Activated naive CD4-positive, alpha-beta T cell treated with anti-CD3 and anti-CD28 coated beads, Interleukin-2, amount 50 U/mL, for 72 hours (primary cell): ENCODE data around the gene MYZAP. TPM values are rescaled to one million over a fixed set of nuclear protein-coding genes. Genes with fewer than 3 reads are reported as not detected.

Source experiments
- ATAC-seq, 2 donors: fragments of 150-1000 bp; cut with Tn5 transposase; 2 replicates each; pipeline ENCODE4 v1.10.0; 2021; ENCODE audit warnings: mild to moderate bottlenecking in 2 of 2, moderate library complexity in 2 of 2
- DNase-seq, 2 donors: peaks; one replicate each; pipeline ENCODE4 v3.0.0; 2021 to 2022; ENCODE audit warnings: low spot score in 2 of 2
- H3K27ac Mint-ChIP-seq, 2 donors: one replicate each; pipeline ENCODE4 v1.8.0; 2022; ENCODE audit warnings: mild to moderate bottlenecking in 2 of 2, mixed read lengths in 2 of 2
- H3K36me3 Mint-ChIP-seq, 2 donors: one replicate each; pipeline ENCODE4 v1.8.0; 2022; ENCODE audit warnings: mixed read lengths in 2 of 2
- H3K9me3 Mint-ChIP-seq, 2 donors: one replicate each; pipeline ENCODE4 v1.8.0; 2022; ENCODE audit warnings: mixed read lengths in 2 of 2
- total RNA-seq, 2 donors: library from RNA; stranded (reverse); gene quantifications; one replicate each; pipeline ENCODE4 v1.2.3, GENCODE V29; 2022

Gene MYZAP
- total RNA-seq, 2 donors from 2014 or later: 0.20 TPM; not detected in 1

GRCh38 chr15:57685306-57686095, 93.8 kb downstream of the MYZAP start:
- H3K27ac Mint-ChIP-seq: no peak overlapping the region
- no peaks in the 10 kb centered on the region for H3K36me3 Mint-ChIP-seq
- ATAC-seq: no peak
- no peak for DNase-seq
- H3K9me3 Mint-ChIP-seq: no peaks in the 10 kb centered on the region

DNA sequence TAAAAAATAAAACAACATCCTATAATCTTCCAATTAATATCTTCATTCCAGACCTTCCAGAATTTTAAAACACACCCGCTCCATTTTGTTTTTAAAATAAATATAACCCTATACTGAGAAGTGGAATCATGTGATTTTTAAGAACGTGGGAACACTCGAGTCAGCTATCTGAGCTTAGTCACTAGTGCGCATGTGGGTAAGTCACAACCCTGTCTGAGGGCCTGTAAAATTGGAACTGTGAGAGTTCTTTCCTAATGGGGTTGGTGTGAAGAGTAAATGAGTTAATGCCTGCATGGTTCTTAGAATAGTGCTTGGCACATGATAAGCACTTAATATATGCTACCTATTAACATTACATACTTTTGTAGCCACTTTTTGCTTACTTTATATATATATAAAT, 95.0 kb downstream of the MYZAP start:
- Mint-ChIP-seq H3K27ac (no peak overlapping the region), H3K9me3 (no peaks in the 10 kb centered on the region), H3K36me3 (no peaks in the 10 kb centered on the region)
- no peak for DNase-seq
- ATAC-seq: no peak

- no peak for ATAC-seq
- Mint-ChIP-seq H3K9me3 (no peaks in the 10 kb centered on the region), H3K36me3 (no peaks in the 10 kb centered on the region), H3K27ac (no peak overlapping the region)
- no peak for DNase-seq
Measured at GRCh38 chr15:57690341-57690966, 98.8 kb downstream of the MYZAP start.

GRCh38 chr15:57691082-57691481, 99.4 kb downstream of the MYZAP start:
- H3K27ac Mint-ChIP-seq: no peak overlapping the region
- DNase-seq: no peak
- H3K9me3 Mint-ChIP-seq: no peaks in the 10 kb centered on the region
- ATAC-seq: no peak
- H3K36me3 Mint-ChIP-seq: no peaks in the 10 kb centered on the region

DNA sequence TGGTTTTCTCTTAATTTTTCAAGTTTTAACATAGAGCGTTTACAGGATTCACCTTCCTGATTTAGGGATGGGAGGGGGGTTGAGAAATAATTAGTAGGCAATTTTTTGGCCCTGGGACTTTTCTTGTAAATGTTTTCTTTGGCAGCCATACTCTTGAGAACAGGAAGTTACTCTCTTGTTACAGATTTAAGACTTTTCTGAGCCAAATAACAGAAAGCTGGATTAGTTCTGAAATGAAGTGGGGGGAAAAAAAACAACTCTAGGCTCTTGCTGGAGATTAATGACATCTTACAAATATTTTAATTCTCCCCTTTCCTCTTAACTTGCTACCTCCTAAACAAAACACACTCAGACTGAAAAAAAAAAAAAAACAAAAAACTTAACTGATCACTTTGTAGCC, 101.0 kb downstream of the MYZAP start:
- H3K27ac Mint-ChIP-seq: no peak overlapping the region
- no peaks in the 10 kb centered on the region for H3K9me3 Mint-ChIP-seq
- no peaks in the 10 kb centered on the region for H3K36me3 Mint-ChIP-seq
- no peak for DNase-seq
- no peak for ATAC-seq

GRCh38 chr15:57694279-57694678, 102.6 kb downstream of the MYZAP start:
- Mint-ChIP-seq H3K9me3 (no peaks in the 10 kb centered on the region), H3K27ac (no peak overlapping the region), H3K36me3 (no peaks in the 10 kb centered on the region)
- DNase-seq (no peak), ATAC-seq (no peak)

DNA sequence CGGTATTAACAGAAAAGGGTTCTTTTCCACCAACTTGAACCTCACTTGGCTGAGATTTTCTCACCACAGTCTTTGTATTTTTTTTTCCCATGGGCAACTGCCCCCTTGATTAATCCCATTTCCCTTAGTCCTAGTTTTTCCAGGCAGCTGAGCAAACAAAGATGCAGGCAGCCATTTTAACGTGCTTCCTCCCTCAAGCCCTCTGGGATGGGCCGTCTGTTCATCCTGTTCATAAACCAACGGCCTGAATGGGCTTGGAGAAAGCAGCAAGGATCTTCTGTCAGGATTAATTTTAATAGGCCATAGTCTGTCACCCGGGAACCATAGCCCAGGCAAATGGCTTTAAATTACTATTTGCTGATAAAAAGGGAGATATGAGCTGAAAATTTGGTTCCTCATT, 104.4 kb downstream of the MYZAP start:
- no peak for ATAC-seq
- Mint-ChIP-seq H3K27ac (no peak overlapping the region), H3K36me3 (no peaks in the 10 kb centered on the region), H3K9me3 (no peaks in the 10 kb centered on the region)
- DNase-seq: no peak

DNA sequence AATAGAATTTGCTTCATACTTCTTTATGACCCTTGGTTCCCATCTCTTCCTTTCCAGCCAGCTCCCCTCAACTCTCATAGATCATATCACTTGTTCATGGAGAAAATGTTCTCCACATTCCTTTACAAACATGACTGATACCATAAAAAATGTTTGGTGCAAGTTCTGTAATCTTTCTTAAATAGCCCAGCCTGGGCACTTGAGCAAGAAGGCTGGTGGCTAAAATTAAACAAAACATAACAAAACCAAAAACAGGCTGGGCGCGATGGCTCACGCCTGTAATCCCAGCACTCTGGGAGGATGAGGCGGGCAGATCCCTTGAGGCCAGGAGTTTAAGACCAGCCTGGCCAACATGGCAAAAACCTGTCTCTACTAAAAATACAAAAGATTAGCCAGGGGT, 105.9 kb downstream of the MYZAP start:
- H3K36me3 Mint-ChIP-seq: no peaks in the 10 kb centered on the region
- peaks cover 0 to 5% of the 10 kb centered on the region in 2 donors for H3K9me3 Mint-ChIP-seq
- DNase-seq (no peak), ATAC-seq (no peak)
- H3K27ac Mint-ChIP-seq: no peak overlapping the region

- ATAC-seq (no peak), DNase-seq (no peak)
- H3K27ac Mint-ChIP-seq: no peak overlapping the region
- H3K9me3 Mint-ChIP-seq: peaks cover 0 to 5% of the 10 kb centered on the region in 2 donors
- no peaks in the 10 kb centered on the region for H3K36me3 Mint-ChIP-seq
Measured at GRCh38 chr15:57698243-57698642, 106.5 kb downstream of the MYZAP start.

DNA sequence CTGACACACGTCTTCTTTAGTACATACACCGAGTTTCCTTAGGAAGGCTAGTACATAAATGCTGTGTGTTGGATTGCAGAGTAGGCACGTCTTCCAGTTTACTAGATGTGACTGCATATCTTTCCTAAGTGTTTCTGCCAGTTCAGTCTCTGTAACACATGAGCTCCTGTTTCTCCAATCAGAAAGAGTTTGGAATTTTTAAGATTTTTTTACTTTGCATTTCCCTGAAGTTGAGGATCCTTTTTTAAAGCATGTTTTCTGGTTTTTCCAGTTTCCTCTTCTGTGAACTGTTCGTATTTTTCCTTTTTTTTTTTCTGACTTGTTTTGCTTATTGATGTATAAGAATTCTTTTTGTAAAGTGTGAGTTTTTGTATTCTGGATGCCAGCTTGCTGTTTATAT, 107.3 kb downstream of the MYZAP start:
- Mint-ChIP-seq H3K27ac (no peak overlapping the region), H3K9me3 (peaks cover under 1 to 5% of the 10 kb centered on the region in 2 donors), H3K36me3 (no peaks in the 10 kb centered on the region)
- ATAC-seq (no peak), DNase-seq (no peak)

DNA sequence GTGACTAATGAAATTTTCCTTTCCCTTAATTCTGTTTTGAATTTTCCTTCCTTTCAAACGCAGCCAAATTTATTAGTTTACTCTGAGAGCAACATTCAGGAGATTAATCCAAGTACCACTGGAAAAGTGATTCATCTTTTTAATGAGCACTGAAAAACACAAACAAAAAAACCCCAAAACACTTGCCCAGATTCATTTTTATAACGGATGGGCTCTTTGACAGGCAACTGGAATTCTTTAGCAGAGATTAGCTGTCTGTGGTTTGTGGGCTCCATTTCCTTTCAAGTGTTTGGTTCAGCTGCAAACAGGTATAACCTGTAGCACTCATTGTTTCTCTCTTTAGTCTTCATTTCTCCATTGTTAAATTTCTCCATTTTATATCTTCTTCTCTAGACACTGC, 111.7 kb downstream of the MYZAP start:
- Mint-ChIP-seq H3K9me3 (peaks cover 7 to 11% of the 10 kb centered on the region in 2 donors), H3K36me3 (peaks cover 19 to 23% of the 10 kb centered on the region in 2 donors), H3K27ac (peak overlapping the region in 1 of 2 donors; percentile 97)
- DNase-seq: no peak
- ATAC-seq: no peak

DNA sequence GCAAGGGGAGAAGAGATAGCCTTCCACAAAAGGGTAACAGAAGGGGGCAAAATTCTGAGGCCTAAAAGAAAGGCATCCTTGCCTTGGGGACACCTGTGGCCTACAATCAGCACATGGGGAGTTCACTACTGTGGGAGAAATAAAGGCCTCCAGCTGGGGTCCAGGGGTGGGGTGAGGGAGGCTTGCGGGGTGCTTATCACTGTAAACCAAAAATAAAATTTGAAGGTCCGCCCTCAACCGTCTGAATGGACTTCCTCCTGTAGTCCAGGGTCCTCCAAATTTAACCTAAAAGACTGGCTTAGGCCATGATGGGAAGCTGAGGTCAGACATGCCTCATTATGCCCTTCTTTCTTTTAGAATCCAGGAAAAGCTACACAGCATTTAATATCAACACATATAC, 112.7 kb downstream of the MYZAP start:
- ATAC-seq: no peak
- H3K27ac Mint-ChIP-seq: peak overlapping the region in 1 of 2 donors; percentile 97

DNA sequence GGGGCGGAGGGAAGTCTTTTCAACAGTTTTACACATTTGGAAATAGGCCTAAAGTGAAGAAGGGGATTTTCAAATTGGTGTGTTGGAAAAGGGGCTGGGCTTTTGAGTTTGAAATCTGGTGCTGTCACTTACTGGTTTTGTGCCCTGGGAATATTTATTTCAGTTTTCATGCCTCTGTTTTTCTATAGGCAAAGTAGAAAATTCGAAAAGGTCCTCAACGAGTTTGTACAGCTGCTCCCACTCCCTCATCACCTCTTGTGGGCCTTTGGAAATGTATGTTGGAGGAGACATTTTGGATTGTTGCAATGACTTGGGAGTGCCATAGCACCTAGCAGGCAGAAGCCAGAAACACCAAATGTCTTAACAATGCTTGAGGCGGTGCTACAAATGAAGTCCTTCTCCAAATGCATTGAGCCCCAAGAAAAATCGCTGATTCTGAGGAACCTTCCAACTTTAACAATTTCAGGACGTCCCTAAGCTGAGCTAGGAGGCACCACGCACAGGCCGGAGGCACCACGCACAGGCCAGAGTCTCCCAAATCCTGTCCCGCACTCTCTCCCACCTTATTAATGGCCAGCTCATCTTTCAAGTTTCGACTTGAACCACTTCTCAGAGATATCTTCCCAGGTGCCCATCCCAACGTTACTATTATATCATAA, 114.2 kb downstream of the MYZAP start:
- no peak for DNase-seq
- Mint-ChIP-seq H3K27ac (peak overlapping the region; percentile 97), H3K36me3 (peaks cover 33 to 39% of the 10 kb centered on the region in 2 donors), H3K9me3 (peaks cover 7 to 11% of the 10 kb centered on the region in 2 donors)
- peak in 1 of 2 donors; percentile 21 for ATAC-seq

More for the DNA sequence above, 112.7 kb downstream of the MYZAP start:
- peaks cover 26 to 28% of the 10 kb centered on the region in 2 donors for H3K36me3 Mint-ChIP-seq
- no peak for DNase-seq
- peaks cover 7 to 11% of the 10 kb centered on the region in 2 donors for H3K9me3 Mint-ChIP-seq

GRCh38 chr15:57706405-57707209, 114.9 kb downstream of the MYZAP start, which contains the start of gene POLR2M:
TSS of gene POLR2M (plus strand) at chr15:57706714. CDS start at chr15:57706843, 129 bp downstream.
- DNase-seq (peak; percentile 79 to 92), ATAC-seq (peak; percentile 97 to 98)
- H3K36me3 Mint-ChIP-seq: peaks cover 39 to 46% of the 10 kb centered on the region in 2 donors
- H3K9me3 Mint-ChIP-seq: peaks cover 7 to 11% of the 10 kb centered on the region in 2 donors
- peak within 1 kb of the TSS; percentile 97 for H3K27ac Mint-ChIP-seq

DNA sequence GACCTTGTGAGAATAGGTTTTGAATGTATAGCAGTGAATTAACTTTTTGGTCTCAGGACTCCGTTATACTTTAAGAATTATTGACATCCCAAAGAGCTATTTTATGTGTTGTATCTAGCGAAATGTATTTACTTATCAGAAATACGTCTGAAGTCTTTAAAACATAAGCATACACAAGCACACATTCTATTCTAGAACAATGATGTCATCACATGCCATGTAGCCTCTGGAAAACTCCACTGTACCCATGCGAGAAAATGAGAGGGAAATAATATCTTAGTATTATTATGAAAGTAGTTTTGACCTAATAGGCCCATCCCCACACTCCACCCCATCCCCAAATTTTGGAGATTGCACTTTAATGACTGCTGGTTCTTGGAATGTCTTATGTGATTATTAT, 116.3 kb downstream of the MYZAP start:
- peaks cover 45 to 54% of the 10 kb centered on the region in 2 donors for H3K36me3 Mint-ChIP-seq
- peak overlapping the region in 1 of 2 donors; percentile 97 for H3K27ac Mint-ChIP-seq
- peaks cover 6 to 7% of the 10 kb centered on the region in 2 donors for H3K9me3 Mint-ChIP-seq
- DNase-seq: no peak
- no peak for ATAC-seq

- Mint-ChIP-seq H3K9me3 (peaks cover 0 to 4% of the 10 kb centered on the region in 2 donors), H3K27ac (no peak overlapping the region), H3K36me3 (peaks cover 16 to 50% of the 10 kb centered on the region in 2 donors)
- DNase-seq: no peak
- ATAC-seq: no peak
Measured at GRCh38 chr15:57718309-57718708, 126.6 kb downstream of the MYZAP start.
